ENCODE data around the gene ZNF184. TPM values are rescaled to one million over a fixed set of nuclear protein-coding genes. Genes with fewer than 3 reads are reported as not detected.

Gene ZNF184
- total and polyA plus RNA-seq, 9 of the 15 experiments (the other 6 are each of a cell fraction or from before 2014, with no cell fraction given), result 7.6 to 22.2 (median 12.8) TPM

DNA sequence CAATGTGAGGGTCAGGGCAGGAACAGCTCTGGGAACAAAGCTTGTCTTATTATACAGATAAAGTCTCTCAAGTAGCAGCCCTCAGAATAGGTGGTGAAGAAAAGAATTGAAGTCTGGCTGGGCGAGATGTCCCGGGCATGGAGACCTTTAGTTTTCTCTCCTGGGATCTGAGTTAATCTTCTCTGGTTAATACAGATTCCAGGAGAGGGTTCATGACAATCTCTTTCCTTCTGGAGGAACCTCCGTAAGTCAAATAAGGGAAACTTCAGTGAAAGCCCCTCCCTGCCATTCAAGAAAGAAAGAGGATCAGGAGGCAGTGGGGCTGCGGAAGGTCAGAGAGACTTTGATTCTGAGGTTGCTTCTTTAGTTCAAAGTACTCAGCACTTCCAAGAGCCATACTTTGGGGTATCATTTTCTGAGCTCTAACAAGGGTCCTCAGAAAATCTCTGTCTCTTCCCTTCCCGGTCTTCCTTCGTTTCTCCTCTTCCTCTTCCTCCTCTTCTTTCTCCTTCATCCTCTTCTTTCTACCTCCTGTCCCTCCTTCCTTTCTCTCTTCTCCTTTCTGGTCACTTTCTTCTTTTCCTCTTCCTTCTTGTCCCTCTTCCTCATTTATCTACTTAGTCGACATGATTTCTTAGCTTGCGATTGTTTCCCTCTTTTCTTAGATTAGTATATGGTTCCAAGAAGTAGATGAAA, 4.6 kb upstream of the ZNF184 start (continued):
- no peak for TF ChIP-seq RERE (CRISPR knock-in tag; IDR thresholded peaks at IDR 0.05; ENCODE audit: borderline replicate concordance)
- TF ChIP-seq ZNF431 (CRISPR knock-in tag; IDR thresholded peaks at IDR 0.05), result no peak
- no peak for TF ChIP-seq ZNF764 (CRISPR knock-in tag; IDR thresholded peaks at IDR 0.05; ENCODE audit: low read depth)
- no peak for TF ChIP-seq MCM3 (IDR thresholded peaks at IDR 0.05)
- TF ChIP-seq KLF10 (CRISPR knock-in tag; IDR thresholded peaks at IDR 0.05), result no peak
- TF ChIP-seq POLR2G (IDR thresholded peaks at IDR 0.05; ENCODE audit: low read depth, low read length), result no peak
- TF ChIP-seq NBN (IDR thresholded peaks at IDR 0.05; ENCODE audit: low read depth), result 0 out of 2 replicates have a peak, but pooled peaks have one; percentile 40
- no peak for TF ChIP-seq EZH2 (IDR thresholded peaks at IDR 0.05; ENCODE audit: borderline replicate concordance, low read depth, low read length)
- 0 out of 2 replicates have a peak, but pooled peaks have one; percentile 41 for TF ChIP-seq THRB (CRISPR knock-in tag; conservative IDR thresholded peaks at IDR 0.05)
- no peak for TF ChIP-seq NFIC (IDR thresholded peaks at IDR 0.05)
- TF ChIP-seq RAD21 (CRISPR knock-in tag; conservative IDR thresholded peaks at IDR 0.05 in 1 of 2, IDR thresholded peaks at IDR 0.05 in 1 of 2), result no peak
- TF ChIP-seq HBP1 (CRISPR knock-in tag; IDR thresholded peaks at IDR 0.05), result peak; percentile 60; the same call in 1 of the 2 replicates
- TF ChIP-seq, protein P1, sequence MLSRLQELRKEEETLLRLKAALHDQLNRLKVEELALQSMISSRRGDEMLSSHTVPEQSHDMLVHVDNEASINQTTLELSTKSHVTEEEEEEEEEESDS (CRISPR knock-in tag; IDR thresholded peaks at IDR 0.05), result no peak
- no peak for TF ChIP-seq ETV5 (CRISPR knock-in tag; IDR thresholded peaks at IDR 0.05; ENCODE audit: low read depth)
- TF ChIP-seq MED1 (CRISPR knock-in tag; IDR thresholded peaks at IDR 0.05; ENCODE audit: borderline replicate concordance), result no peak
- TF ChIP-seq RBM15 (IDR thresholded peaks at IDR 0.05; ENCODE audit: insufficient read depth, low read length), result no peak
- peak; percentile 76; the same call in 1 of the 2 replicates for TF ChIP-seq HLTF (IDR thresholded peaks at IDR 0.05)
- TF ChIP-seq ARHGAP35 (IDR thresholded peaks at IDR 0.05; ENCODE audit: partially characterized antibody), result peak; percentile 77
- no peak for TF ChIP-seq CHCHD3 (CRISPR knock-in tag; IDR thresholded peaks at IDR 0.05)

Data from K562 (cell line).